K562 (cell line): Measurements from ENCODE around the gene GOPC. TPM values are rescaled to one million over a fixed set of nuclear protein-coding genes. Genes with fewer than 3 reads are reported as not detected.

Source experiments
- ATAC-seq: fragments of 200-7000 bp; cut with Tn5 transposase; 3 replicates; pipeline ENCODE4 v1.9.1; 2020; ENCODE audit warnings: moderate library complexity
- BruUV-seq: library from RNA; stranded (reverse); fragments of 400-500 nt; replicated peaks from 2 replicates; lab custom pipeline; 2021; lab: Mats Ljungman, UMichigan
- CTCF ChIA-PET: fragments of 300-600 bp; formaldehyde crosslinking; extraction: SDS; loops from one replicate; lab custom pipeline; 2021; ENCODE audit warnings: low intra/inter-chr PET ratio; lab: Yijun Ruan, JAX
- POLR2A ChIA-PET: fragments of 300-600, 350-650 bp; sonication (Branson Sonifier 250); formaldehyde crosslinking; extraction: SDS; loops from one replicate; lab custom pipeline; 2021; ENCODE audit warnings: antibody characterized with exemption, inconsistent platforms; lab: Yijun Ruan, JAX
- DNase-seq, 4 experiments: peaks; one replicate each; pipeline versions ENCODE4 v3.0.0 to v3.0.0-alpha.2; 2011 to 2018; ENCODE audit warnings: low spot score in 3 of 4, mixed read lengths in 3 of 4; ENCODE audit errors: extremely low read depth in 1 of 4
- FAIRE-seq: peaks from 2 replicates; lab custom pipeline; 2011; peaks lifted over from hg19 to GRCh38; lab: Jason Lieb, UNC
- H2AFZ ChIP-seq: 2 replicates; pipeline ENCODE4 v1.6.0; 2011; ENCODE audit warnings: low read depth, low read length, control low read depth, inconsistent platforms
- H3K27ac ChIP-seq: fragments of 200-600 bp; 3 replicates; pipeline ENCODE4 v1.8.0; 2011; ENCODE audit warnings: low read depth, mild to moderate bottlenecking, control low read depth, inconsistent platforms, low read length, moderate library complexity, mixed read lengths; ENCODE audit errors: extremely low read depth
- H3K27me3 ChIP-seq, 2 experiments: fragments of 300-600 bp in 1 of 2; 2 replicates in 1 of 2; 3 replicates in 1 of 2; pipeline versions ENCODE4 v1.6.0 to v1.8.0; 2011; ENCODE audit warnings: inconsistent platforms in 2 of 2, low read length in 2 of 2, mild to moderate bottlenecking in 1 of 2, mixed read lengths in 1 of 2, moderate library complexity in 1 of 2; ENCODE audit not compliant: control insufficient read depth in 2 of 2, insufficient read depth in 2 of 2
- H3K36me3 ChIP-seq: fragments of 300-600 bp; 3 replicates; pipeline ENCODE4 v1.8.0; 2011; ENCODE audit warnings: mild to moderate bottlenecking, low read length, inconsistent platforms; ENCODE audit not compliant: control insufficient read depth, insufficient read depth
- H3K4me1 ChIP-seq, 2 experiments: fragments of 200-600 bp in 1 of 2; replicated peaks in 1 of 2; 2 replicates in 1 of 2; 3 replicates in 1 of 2; pipeline versions ENCODE4 v1.5.1 to v1.8.0; 2011; ENCODE audit warnings: inconsistent platforms in 2 of 2, low read length in 2 of 2, mild to moderate bottlenecking in 1 of 2, mixed read lengths in 1 of 2, moderate library complexity in 1 of 2; ENCODE audit not compliant: control insufficient read depth in 2 of 2, insufficient read depth in 2 of 2
- H3K4me2 ChIP-seq: 2 replicates; pipeline ENCODE4 v1.6.1; 2011; ENCODE audit warnings: low read length, control low read depth, inconsistent platforms, mixed read lengths; ENCODE audit not compliant: insufficient read depth
- H3K4me3 ChIP-seq: fragments of 200-600 bp; sonication (generic), shearing (Covaris generic); 2 replicates; pipeline ENCODE4 v1.5.1; 2016; ENCODE audit warnings: control low read depth, inconsistent platforms
- H3K79me2 ChIP-seq: fragments of 200-600 bp; 3 replicates; pipeline ENCODE4 v1.8.0; 2011; ENCODE audit warnings: low read length, inconsistent platforms; ENCODE audit not compliant: control insufficient read depth, insufficient read depth
- H3K9ac ChIP-seq, 2 experiments: 2 replicates each; pipeline versions ENCODE4 v1.6.0 to v1.6.1; 2011; ENCODE audit warnings: low read depth in 2 of 2, low read length in 2 of 2, control low read depth in 1 of 2, inconsistent platforms in 1 of 2, mild to moderate bottlenecking in 1 of 2, mixed read lengths in 1 of 2; ENCODE audit not compliant: insufficient read depth in 1 of 2
- H3K9me1 ChIP-seq: one replicate; pipeline ENCODE4 v1.6.0; 2011; ENCODE audit warnings: inconsistent platforms, mild to moderate bottlenecking, low read length, moderate library complexity; ENCODE audit not compliant: control insufficient read depth, insufficient read depth
- H3K9me3 ChIP-seq: replicated peaks from 2 replicates; pipeline ENCODE4 v1.5.1; 2011; ENCODE audit warnings: low read depth, low read length, inconsistent platforms; ENCODE audit not compliant: control insufficient read depth, insufficient read depth
- H4K20me1 ChIP-seq: replicated peaks from 2 replicates; pipeline ENCODE4 v1.6.1; 2011; ENCODE audit warnings: low read length, inconsistent platforms, mixed read lengths; ENCODE audit not compliant: control insufficient read depth, insufficient read depth
- CEBPB ChIP-seq: fragments of 450-650 bp; IDR thresholded peaks from 2 replicates; pipeline ENCODE4 v1.6.1; 2016; ENCODE audit warnings: missing genetic modification characterization, missing compliant biosample characterization
- JUNB ChIP-seq: fragments of 450-650 bp; formaldehyde crosslinking; conservative IDR thresholded peaks from 2 replicates; pipeline ENCODE4 v1.4.0; 2020; ENCODE audit warnings: mild to moderate bottlenecking
- RCOR1 ChIP-seq, 2 experiments: IDR thresholded peaks; 2 replicates each; pipeline ENCODE4 v1.6.1; 2012; ENCODE audit warnings: low read depth in 2 of 2, low read length in 2 of 2, borderline replicate concordance in 1 of 2, improper control_type of control experiment in 1 of 2
- SMAD3 ChIP-seq: fragments of 450-650 bp; formaldehyde crosslinking; conservative IDR thresholded peaks from 2 replicates; pipeline ENCODE4 v1.4.0; 2020; ENCODE audit warnings: mild to moderate bottlenecking
- TARDBP ChIP-seq: fragments of 450-650 bp; IDR thresholded peaks from 2 replicates; pipeline ENCODE4 v1.6.1; 2016
- ZNF146 ChIP-seq: IDR thresholded peaks from one replicate; pipeline ENCODE4 v1.6.1; 2018; ENCODE audit warnings: missing compliant biosample characterization; ENCODE audit not compliant: unreplicated experiment
- ZNF699 ChIP-seq: fragments of 250-450 bp; sonication (Bioruptor Pico); IDR thresholded peaks from 2 replicates; pipeline ENCODE4 v1.8.0; 2021; ENCODE audit warnings: mild to moderate bottlenecking, moderate library complexity; ENCODE audit not compliant: insufficient replicate concordance
- WGBS: fragments of 100-300 bp; shearing (Covaris generic); methylation state at CpG from one replicate; pipeline ENCODE4 v1.1.6; 2016; ENCODE audit warnings: low coverage, mixed read lengths; ENCODE audit not compliant: insufficient coverage; ENCODE audit errors: missing lambda C conversion rate; 5-methylcytosine and 5-hydroxymethylcytosine counted together
- in situ Hi-C: fragments of 300-500 bp; cut with MboI; formaldehyde crosslinking; loops from 4 replicates; pipeline ENCODE4 v1.15.0; 2018; ENCODE audit warnings: inconsistent platforms, mixed read lengths
- intact Hi-C: fragments of 100-400 bp; cut with micrococcal nuclease; formaldehyde crosslinking; loops from 2 replicates; pipeline ENCODE4 v1.14.2; 2022
- polyA plus RNA-seq, 8 experiments: library from polyadenylated mRNA; depleted of rRNA in 4 of 8; stranded (reverse) in 5 of 8; unstranded in 3 of 8; fragments of >200 nt; fragmentation: Nextera tagmentation in 2 of 8; fragmentation: Illumina TruSeq in 1 of 8; extraction: Ambion mirVana in 2 of 8; extraction: Trizol in 1 of 8; gene quantifications; 2 replicates each; pipeline versions ENCODE4 v1.2.1 to v1.2.3, GENCODE V29; 2011 to 2014; ENCODE audit warnings: inconsistent platforms in 1 of 8, missing spikeins in 1 of 8
- total RNA-seq, 7 experiments: library from RNA; depleted of rRNA in 6 of 7; stranded (reverse); fragments of >200 nt in 6 of 7; fragmentation: Illumina TruSeq in 2 of 7; extraction: Trizol in 2 of 7; gene quantifications; 2 replicates each; pipeline versions ENCODE4 v1.2.1 to v1.2.3, GENCODE V29; 2011 to 2021; ENCODE audit warnings: low replicate concordance in 1 of 7
- TF ChIP-seq, protein P1 (sequence below), 2 experiments: fragments of 450-650 bp; formaldehyde crosslinking in 1 of 2; IDR thresholded peaks; 2 replicates each; pipeline versions ENCODE4 v1.4.0 to v1.6.1; 2014 to 2020; ENCODE audit warnings: mild to moderate bottlenecking in 2 of 2, borderline replicate concordance in 1 of 2, low read depth in 1 of 2

The GOPC gene
- total and polyA plus RNA-seq, 9 of the 15 experiments (the other 6 are each of a cell fraction or from before 2014, with no cell fraction given) = 10.0 to 32.2 (median 25.6) TPM

DNA sequence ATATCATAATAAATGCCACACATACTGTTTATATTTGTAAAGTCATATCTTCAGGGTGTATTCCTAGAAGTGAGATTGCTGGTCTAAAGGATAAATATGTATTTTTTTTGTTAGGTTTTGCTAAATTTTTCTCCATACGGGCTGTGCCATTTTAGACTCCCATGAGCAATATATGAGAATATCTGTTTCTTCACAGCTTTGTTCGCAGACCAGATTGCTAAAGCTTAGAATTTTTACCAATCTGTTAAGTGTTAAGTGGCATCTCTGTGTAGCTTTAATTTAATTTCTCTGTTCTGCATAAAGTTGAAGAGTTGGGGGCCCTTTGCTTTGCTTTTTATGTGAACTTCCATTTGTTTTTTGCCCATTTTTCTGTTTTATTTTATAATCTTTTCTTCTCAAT lies 40.7 kb upstream of the GOPC start:
- Histone ChIP-seq H4K20me1 (no peaks in the 10 kb centered on the region), H3K9me1 (no peaks in the 10 kb centered on the region), H3K27me3 (no peaks in the 10 kb centered on the region), H3K9ac (no peak overlapping the region), H3K9me3 (no peaks in the 10 kb centered on the region; the same call in 1 of the 2 replicates), H3K4me2 (no peak overlapping the region), H3K4me1 (peaks cover 0 to 3% of the 10 kb centered on the region in 2 experiments; a peak in 1 of 5 replicates), H3K4me3 (no peak overlapping the region), H3K36me3 (peaks cover 11% of the 10 kb centered on the region; the same call in 2 of the 3 replicates), H3K27ac (no peak overlapping the region), H2AFZ (no peak overlapping the region), H3K79me2 (no peaks in the 10 kb centered on the region)
- DNase-seq = no peak
- in situ Hi-C loops (no loop called here), intact Hi-C loops (no loop called here)
- BruUV-seq = no TSS peak
- no peak for ATAC-seq
- FAIRE-seq = no peak
- 95% methylated on average over 2 of the region's 2 CpGs for WGBS
- CTCF ChIA-PET = no interaction called here
- POLR2A ChIA-PET = no interaction called here
- TF ChIP-seq RCOR1 (IDR thresholded peaks at IDR 0.05; ENCODE audit: borderline replicate concordance in 1 of 2, low read depth in 2 of 2, low read length in 2 of 2) (no peak), CEBPB (tag) (no peak), JUNB (CRISPR knock-in tag) (no peak), ZNF146 (CRISPR knock-in tag) (no peak), TARDBP (no peak), SMAD3 (no peak), ZNF699 (CRISPR knock-in tag) (no peak)
- TF ChIP-seq, protein P1, sequence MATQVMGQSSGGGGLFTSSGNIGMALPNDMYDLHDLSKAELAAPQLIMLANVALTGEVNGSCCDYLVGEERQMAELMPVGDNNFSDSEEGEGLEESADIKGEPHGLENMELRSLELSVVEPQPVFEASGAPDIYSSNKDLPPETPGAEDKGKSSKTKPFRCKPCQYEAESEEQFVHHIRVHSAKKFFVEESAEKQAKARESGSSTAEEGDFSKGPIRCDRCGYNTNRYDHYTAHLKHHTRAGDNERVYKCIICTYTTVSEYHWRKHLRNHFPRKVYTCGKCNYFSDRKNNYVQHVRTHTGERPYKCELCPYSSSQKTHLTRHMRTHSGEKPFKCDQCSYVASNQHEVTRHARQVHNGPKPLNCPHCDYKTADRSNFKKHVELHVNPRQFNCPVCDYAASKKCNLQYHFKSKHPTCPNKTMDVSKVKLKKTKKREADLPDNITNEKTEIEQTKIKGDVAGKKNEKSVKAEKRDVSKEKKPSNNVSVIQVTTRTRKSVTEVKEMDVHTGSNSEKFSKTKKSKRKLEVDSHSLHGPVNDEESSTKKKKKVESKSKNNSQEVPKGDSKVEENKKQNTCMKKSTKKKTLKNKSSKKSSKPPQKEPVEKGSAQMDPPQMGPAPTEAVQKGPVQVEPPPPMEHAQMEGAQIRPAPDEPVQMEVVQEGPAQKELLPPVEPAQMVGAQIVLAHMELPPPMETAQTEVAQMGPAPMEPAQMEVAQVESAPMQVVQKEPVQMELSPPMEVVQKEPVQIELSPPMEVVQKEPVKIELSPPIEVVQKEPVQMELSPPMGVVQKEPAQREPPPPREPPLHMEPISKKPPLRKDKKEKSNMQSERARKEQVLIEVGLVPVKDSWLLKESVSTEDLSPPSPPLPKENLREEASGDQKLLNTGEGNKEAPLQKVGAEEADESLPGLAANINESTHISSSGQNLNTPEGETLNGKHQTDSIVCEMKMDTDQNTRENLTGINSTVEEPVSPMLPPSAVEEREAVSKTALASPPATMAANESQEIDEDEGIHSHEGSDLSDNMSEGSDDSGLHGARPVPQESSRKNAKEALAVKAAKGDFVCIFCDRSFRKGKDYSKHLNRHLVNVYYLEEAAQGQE (IDR thresholded peaks at IDR 0.05; ENCODE audit: borderline replicate concordance) = no peak
- TF ChIP-seq, protein P1 (CRISPR knock-in tag; IDR thresholded peaks at IDR 0.05; ENCODE audit: low read depth) = no peak
